SK-N-MC (cell line): ENCODE measurements around the gene DCHS2.

Experiments used
- EZH2 ChIP-seq: fragments of 200-600 bp; sonication (generic); IDR thresholded peaks from one replicate; pipeline ENCODE4 v1.6.1; 2017; ENCODE audit warnings: antibody characterized with exemption
- POLR2AphosphoS5 ChIP-seq: IDR thresholded peaks from 2 replicates; pipeline ENCODE4 v1.6.1; 2012; ENCODE audit warnings: mild to moderate bottlenecking, low read depth, low read length, borderline replicate concordance

GRCh38 chr4:154511548-154511947 is 19.9 kb upstream of the DCHS2 start:
- TF ChIP-seq POLR2AphosphoS5 (no peak), EZH2 (no peak)
